HL-60/S4 treated with phorbol 12-myristate 13-acetate at 8.2 ng/mL for 4 days and 3 days (cell line): Measurements from ENCODE around the gene FBXL19.
"Not testable (repeated sequence)": the region's sequence is repeated elsewhere in the genome, so short reads cannot be mapped to it uniquely, and the experiment has no call there.

Experiments
- in situ Hi-C: fragments of 300-500 bp; cut with MboI; formaldehyde crosslinking; loops from 2 replicates; pipeline ENCODE4 v1.15.0; 2022; ENCODE audit warnings: low sequenced_read_pairs

Gene FBXL19

GRCh38 chr16:30921459-30921747 lies 2.0 kb upstream of the FBXL19 start:
- in situ Hi-C loops, result no loop called here

- in situ Hi-C loops, result no loop called here
These were observed 1.5 kb upstream of the FBXL19 start for GRCh38 chr16:30921748-30922419.

GRCh38 chr16:30922420-30922959 lies 882 bp upstream of the FBXL19 start:
- in situ Hi-C loops, result no loop called here

GRCh38 chr16:30922960-30923535 lies 324 bp upstream of the FBXL19 start:
- in situ Hi-C loops, result no loop called here

- in situ Hi-C loops, result no loop called here
These were observed 922 bp downstream of the FBXL19 start for GRCh38 chr16:30924076-30924912.

GRCh38 chr16:30924913-30925631 lies 1.7 kb downstream of the FBXL19 start:
- in situ Hi-C loops, result no loop called here

- in situ Hi-C loops, result no loop called here
These were observed 2.2 kb downstream of the FBXL19 start for GRCh38 chr16:30925632-30925987.

GRCh38 chr16:30925995-30926811 lies 2.8 kb downstream of the FBXL19 start:
- in situ Hi-C loops, result no loop called here

- in situ Hi-C loops, result no loop called here
These were observed 3.8 kb downstream of the FBXL19 start for GRCh38 chr16:30926937-30927788.

GRCh38 chr16:30927789-30928378 lies 4.5 kb downstream of the FBXL19 start:
- in situ Hi-C loops, result no loop called here

GRCh38 chr16:30928390-30928789 lies 5.0 kb downstream of the FBXL19 start:
- in situ Hi-C loops, result no loop called here

GRCh38 chr16:30929167-30929566 lies 5.8 kb downstream of the FBXL19 start:
- in situ Hi-C loops, result no loop called here

- in situ Hi-C loops, result no loop called here
These were observed 6.8 kb downstream of the FBXL19 start for GRCh38 chr16:30930160-30930571.

GRCh38 chr16:30931068-30931650 lies 7.8 kb downstream of the FBXL19 start:
- in situ Hi-C loops, result no loop called here

- in situ Hi-C loops, result no loop called here
These were observed 11.6 kb downstream of the FBXL19 start for GRCh38 chr16:30934827-30935557.

- in situ Hi-C loops, result no loop called here
These were observed 14.3 kb downstream of the FBXL19 start for GRCh38 chr16:30937692-30938091.

- in situ Hi-C loops, result not testable (repeated sequence)
These were observed 16.2 kb downstream of the FBXL19 start for GRCh38 chr16:30939571-30939970.
